GM12892 (cell line): ENCODE data around the gene ARHGAP31.

Experiments
- POLR2A ChIP-seq: IDR thresholded peaks from 2 replicates; pipeline ENCODE4 v1.6.1; 2011; ENCODE audit warnings: low read depth, low read length, control low read depth
- POLR2AphosphoS5 ChIP-seq: IDR thresholded peaks from 2 replicates; pipeline ENCODE4 v1.6.1; 2011; ENCODE audit warnings: low read depth, low read length, control low read depth
- TAF1 ChIP-seq: IDR thresholded peaks from 2 replicates; pipeline ENCODE4 v1.6.1; 2011; ENCODE audit warnings: low read depth, mild to moderate bottlenecking, control low read depth, low read length, borderline replicate concordance

GRCh38 chr3:119364401-119364800, 70.2 kb downstream of the ARHGAP31 start:
- TF ChIP-seq POLR2A (no peak), POLR2AphosphoS5 (no peak), TAF1 (no peak)
